Activated naive CD8-positive, alpha-beta T cell treated with anti-CD3 and anti-CD28 coated beads, Interleukin-2, amount 50 U/mL, for 16 hours (primary cell): ENCODE data around the gene ADGRG3.
"Not testable (repeated sequence)": the region's sequence is repeated elsewhere in the genome, so short reads cannot be mapped to it uniquely, and the experiment has no call there.

Experiments used
- DNase-seq: peaks from one replicate; pipeline ENCODE4 v3.0.0-alpha.2; 2020; ENCODE audit warnings: low read depth, low spot score

Gene ADGRG3

DNA sequence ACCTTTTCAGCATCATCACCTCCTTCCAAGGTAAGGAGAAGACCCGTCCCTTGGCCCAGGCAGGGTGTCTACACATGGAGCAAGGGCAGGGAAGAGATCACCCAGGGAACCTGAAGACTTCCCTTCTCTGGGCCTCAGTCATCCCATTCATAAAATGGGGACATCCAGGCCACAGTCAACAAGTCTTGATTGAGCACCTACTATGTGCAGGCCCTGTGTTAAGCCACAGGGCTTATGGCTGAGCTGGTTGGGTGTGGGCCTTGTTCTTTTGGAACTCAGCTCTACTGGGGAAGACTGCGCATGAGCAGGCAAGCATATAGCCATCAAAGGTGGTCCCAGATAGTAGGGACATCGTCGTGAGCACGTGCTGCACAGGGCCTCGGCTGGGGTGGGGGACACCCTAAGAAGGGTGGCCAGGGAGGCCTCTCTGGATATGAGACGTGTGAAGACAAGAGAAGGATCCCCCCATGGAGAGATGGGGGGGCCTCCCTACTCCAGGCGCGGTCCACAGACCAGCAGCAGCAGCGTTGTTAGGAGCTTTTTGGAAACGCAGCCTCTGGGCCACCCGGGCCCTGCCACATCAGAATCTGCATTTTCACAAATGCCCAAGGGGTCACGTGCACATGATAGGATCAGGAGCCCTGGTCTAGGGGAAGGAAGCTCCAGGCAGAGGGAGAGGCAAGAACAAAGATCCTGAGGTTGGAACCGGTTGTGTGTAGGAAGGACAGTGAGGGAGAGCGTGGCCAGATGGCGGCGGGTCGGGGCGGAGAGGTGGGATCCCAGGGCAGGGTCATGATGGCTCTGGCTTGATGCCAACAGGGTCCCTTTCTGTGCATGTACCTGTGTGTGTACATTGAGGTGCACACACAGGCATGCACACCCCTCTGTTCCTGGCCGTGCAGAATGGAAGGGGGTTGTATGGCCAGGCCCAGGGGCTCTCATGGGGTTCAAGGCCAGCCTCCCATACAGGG, 5.9 kb upstream of the ADGRG3 start:
- no peak for DNase-seq

DNA sequence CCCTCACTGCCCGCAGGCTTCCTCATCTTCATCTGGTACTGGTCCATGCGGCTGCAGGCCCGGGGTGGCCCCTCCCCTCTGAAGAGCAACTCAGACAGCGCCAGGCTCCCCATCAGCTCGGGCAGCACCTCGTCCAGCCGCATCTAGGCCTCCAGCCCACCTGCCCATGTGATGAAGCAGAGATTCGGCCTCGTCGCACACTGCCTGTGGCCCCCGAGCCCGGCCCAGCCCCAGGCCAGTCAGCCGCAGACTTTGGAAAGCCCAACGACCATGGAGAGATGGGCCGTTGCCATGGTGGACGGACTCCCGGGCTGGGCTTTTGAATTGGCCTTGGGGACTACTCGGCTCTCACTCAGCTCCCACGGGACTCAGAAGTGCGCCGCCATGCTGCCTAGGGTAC, 4.7 kb upstream of the ADGRG3 start:
- DNase-seq, result no peak

DNA sequence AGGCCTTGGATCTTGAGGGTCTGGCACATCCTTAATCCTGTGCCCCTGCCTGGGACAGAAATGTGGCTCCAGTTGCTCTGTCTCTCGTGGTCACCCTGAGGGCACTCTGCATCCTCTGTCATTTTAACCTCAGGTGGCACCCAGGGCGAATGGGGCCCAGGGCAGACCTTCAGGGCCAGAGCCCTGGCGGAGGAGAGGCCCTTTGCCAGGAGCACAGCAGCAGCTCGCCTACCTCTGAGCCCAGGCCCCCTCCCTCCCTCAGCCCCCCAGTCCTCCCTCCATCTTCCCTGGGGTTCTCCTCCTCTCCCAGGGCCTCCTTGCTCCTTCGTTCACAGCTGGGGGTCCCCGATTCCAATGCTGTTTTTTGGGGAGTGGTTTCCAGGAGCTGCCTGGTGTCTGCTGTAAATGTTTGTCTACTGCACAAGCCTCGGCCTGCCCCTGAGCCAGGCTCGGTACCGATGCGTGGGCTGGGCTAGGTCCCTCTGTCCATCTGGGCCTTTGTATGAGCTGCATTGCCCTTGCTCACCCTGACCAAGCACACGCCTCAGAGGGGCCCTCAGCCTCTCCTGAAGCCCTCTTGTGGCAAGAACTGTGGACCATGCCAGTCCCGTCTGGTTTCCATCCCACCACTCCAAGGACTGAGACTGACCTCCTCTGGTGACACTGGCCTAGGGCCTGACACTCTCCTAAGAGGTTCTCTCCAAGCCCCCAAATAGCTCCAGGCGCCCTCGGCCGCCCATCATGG, 4.0 kb upstream of the ADGRG3 start:
- DNase-seq, result no peak

DNA sequence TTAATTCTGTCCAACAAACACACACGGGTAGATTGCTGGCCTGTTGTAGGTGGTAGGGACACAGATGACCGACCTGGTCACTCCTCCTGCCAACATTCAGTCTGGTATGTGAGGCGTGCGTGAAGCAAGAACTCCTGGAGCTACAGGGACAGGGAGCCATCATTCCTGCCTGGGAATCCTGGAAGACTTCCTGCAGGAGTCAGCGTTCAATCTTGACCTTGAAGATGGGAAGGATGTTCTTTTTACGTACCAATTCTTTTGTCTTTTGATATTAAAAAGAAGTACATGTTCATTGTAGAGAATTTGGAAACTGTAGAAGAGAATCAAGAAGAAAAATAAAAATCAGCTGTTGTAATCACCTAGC, 3.5 kb upstream of the ADGRG3 start:
- no peak for DNase-seq

DNA sequence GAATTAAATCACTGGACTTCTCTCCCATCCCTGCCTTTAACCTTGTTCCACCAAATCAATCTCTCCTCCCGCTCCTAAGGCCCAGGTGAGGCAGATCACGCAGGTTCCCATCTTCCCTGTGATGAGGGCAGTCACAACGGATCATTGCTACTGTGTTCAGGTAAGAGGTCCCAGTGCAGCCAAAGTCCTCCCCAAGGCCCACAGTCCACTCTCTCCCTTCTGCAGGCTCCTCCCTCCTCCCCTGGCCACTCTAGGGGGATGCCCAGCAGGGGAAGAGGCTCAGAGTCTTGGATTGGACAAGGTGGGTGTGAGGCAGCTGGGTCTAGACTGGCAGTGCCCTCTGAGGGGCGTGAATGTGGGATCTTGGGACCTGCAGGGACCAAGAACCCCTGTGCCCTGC, 2.6 kb upstream of the ADGRG3 start:
- DNase-seq, result no peak

DNA sequence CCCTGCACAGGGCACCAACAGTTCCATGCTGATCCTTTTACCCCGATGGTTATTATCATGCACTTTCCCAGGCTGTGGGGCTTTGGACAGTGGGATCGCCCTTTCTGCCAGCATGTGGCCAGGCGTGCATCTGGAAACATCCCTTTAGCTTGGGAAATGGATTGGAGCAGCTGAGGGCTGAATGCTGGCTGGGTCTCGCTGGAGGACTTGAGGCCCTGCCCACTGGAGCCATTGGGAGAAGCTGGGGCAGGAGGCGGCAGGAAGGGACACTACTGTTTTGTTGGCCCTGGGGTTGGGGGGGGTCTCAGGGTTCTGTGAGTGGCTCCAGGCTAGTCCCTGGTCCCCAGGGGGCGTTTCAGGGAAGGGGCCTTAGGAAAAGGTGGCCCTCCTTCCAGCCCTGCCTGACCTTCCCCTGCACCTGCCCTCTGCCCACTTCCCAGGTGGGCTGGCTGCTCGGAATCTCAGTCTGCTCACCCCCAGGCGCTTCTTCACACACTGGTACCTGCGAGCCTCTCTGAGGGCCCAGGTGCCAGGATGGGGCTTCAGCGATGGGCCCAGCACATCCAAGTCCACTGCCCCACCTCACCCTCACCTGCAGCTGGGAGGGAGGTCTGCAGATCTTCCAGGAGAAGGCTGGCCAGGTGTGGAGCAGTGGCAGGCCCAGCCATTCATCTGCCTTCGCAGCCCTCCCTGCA, 1.6 kb upstream of the ADGRG3 start:
- DNase-seq, result no peak

DNA sequence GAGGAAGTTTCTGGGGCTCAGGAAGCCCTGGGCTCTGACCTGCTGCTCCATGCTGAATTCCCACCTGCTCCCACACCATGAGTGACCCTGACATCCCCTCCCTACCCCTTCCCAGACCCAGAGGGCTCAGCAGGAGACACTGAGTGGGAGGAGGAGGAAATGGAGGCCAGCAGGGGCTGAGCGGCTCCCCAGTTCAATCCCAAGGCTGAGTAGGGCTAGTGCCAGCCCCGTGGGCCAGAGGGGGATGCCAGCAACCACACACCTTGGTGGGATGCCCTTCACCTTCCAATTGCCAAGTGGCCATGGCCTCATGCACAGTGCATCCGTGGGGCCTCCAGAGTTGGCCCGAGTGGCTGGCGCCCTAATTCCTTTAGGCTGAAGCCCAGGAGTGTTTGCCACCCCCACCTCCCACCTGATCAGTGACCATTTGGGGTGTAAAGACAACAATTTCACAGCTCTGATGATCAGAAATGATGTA, 1.0 kb upstream of the ADGRG3 start:
- no peak for DNase-seq

DNA sequence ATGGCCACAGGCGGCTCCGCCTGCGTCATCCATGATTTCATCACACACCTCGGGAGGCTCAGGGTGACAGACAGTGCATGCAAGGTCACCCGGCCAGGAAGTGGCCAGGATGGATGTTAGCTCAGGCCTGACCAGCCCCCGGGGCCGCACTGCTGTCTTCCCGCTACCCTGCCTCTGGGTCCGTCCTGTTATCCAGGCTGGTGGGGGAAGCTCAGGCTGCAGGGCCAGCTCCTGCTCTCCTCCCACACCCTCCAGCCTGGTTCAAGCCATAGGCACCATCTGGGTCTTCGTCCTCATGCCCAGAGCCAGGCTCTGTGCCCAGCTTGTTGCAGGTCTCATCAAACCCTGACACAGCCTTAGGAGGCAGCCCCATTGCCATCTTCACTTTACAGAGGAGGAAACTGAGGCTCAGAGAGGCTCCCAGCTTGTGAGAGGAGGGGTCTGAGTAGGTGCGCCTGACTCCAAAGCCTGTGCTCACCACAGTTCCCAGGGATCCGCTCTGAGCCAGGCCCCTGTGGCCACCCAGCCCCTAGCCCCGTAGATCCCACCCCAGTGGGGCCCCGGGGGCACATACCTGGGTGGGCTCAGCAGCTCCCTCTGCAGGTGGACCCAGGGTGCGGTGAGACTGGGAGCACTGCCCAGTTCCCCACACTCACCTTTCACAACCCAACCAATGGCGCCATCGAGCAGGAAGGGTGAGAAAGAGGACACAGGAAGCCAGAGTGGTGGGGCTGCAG, 412 bp upstream of the ADGRG3 start:
- DNase-seq, result no peak

DNA sequence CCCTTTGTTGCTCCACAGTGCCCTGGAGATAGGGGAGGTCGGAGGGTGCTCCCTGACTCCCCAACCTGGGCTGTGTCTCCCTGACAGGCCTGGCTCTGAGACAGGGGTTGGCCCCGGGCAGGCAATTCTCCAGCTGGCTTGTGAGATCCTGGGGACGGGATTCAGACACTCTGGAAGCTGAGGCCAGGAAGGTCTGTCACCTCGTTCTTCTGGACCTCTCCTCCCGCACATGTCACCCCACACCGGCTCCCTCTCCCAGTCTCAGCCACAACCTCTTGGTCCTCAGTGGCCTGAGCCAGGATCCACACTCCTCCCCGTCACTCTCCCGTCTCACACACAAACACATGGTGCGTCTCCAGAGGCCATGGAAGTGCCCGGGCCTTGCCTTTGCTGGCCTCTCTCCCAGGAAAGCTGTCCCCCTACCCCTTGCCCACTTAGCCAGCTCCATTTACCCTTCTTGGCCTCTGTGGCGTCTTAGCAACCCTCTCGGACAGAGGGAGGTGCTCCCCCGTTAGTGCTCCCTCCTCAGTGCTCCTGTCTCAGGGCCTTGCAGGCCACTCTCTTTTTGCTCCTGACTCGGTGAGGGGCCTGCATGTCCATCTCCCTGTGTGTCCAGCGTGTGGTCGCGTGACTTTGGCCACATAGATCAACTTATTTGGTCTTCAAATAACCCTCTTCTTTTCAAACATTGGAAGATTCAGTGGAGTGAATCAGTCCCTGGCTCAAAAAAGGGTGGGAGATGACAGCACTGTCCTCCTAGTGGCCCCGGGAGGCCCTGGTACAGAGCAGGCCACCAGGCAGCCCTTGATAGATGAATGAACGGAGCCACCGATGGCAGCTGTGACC, 747 bp downstream of the ADGRG3 start:
- DNase-seq, result no peak

DNA sequence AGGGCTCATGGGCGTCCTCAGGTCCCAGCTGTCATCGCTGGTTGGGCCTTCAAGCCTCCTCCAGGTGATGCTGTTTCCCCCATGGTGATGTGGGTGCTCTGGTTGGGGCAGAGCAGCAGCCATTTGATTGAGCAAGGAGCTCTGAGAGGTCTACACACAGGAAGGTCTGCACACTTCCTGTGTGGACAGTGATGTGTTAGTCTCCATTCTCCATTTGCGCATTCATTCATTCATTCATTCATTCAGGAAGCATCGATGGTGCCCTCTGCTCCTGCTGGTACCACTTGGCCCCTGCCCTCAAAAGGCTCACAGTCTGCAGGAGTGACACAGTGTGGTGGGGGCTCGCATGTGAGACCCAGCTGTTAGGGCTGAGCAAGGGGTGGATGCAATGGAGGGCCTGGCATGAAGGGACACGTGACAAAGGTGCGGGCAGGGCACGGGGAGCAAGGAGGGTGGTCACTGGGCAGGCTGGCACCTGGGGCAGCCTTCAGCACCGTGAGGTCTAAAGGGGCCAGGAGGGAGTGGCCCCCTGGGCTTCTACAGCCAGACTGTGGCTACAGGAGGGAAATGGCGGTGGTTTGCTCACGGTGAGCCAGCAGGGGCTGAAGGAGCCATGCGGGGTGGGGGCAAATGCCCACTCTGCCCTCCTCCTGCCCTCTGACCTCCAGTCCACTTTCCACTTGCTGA, 1.5 kb downstream of the ADGRG3 start:
- no peak for DNase-seq

DNA sequence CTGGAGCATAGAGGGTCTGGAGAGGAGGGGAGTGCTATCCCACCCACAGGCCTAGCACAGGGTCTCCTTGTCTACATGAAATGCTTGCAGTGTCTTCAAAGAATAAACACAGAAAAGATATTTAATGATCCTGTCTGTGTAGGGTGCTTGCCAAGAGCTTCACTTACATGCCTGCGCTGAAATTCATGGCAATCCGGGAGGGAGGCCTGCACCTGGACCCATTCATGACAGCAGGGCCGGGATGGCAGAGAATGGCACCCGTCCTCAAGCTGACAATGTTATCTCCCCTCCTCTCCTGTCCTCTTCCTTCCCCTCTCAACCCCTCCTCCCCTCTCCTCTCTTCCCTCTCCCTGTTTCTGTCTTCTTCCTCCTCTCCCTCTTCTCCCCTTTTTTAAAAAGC, 2.1 kb downstream of the ADGRG3 start:
- no peak for DNase-seq

DNA sequence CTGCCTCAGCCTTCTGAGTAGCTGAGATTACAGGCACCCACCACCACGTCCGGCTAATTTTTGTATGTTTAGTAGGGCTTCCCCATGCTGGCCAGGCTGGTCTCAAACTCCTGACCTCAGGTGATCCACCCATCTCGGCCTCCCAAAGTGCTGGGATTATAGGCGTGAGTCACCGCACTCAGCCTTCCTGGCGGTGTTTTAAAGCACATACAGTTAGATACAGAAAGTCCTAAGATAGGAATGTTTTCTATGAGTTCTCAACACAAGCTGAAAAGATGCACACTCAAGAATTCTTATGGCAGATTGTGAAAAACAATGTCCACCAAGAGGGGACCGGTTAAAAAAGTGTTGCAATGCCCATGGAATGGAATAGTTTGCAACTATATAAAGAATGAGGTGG, 3.3 kb downstream of the ADGRG3 start:
- DNase-seq, result not testable (repeated sequence)

DNA sequence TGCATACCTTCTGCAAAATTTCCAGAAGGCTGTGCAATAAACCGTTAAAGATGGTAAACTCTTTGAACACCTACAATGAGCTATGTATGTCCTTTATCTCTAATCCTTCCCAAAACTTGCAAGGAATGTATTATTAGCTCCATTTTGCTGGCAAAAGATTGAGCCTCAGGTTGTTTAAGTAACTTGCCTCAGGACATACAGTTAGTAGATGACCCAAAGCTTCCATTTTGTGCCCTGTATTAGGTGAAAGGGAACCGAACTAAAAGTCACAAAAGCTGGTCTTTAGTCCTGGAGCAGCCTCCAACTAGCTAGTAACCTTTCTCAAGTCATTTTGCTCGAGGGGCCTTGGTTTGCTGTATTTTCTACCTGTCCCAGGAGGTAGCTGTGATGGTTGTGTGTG, 4.3 kb downstream of the ADGRG3 start:
- DNase-seq, result no peak

DNA sequence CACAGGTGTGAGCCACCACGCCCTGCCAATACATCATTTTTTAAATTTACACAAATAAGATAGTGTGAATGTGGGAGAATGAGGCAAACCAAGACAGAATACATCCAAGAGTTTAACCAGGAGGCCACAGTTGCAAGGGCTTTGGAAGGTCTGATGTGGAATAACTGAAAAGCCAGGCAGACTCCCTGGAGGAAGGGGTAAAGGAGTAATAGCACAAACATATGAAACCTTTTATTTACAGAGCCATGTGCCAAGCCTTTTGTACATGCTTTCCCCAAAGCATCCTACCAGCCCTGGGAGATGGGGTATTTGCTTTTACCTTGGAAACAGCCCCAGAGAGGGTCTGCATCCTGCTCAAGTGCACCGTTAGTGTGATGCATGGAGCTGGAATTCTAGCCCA, 4.7 kb downstream of the ADGRG3 start:
- no peak for DNase-seq

DNA sequence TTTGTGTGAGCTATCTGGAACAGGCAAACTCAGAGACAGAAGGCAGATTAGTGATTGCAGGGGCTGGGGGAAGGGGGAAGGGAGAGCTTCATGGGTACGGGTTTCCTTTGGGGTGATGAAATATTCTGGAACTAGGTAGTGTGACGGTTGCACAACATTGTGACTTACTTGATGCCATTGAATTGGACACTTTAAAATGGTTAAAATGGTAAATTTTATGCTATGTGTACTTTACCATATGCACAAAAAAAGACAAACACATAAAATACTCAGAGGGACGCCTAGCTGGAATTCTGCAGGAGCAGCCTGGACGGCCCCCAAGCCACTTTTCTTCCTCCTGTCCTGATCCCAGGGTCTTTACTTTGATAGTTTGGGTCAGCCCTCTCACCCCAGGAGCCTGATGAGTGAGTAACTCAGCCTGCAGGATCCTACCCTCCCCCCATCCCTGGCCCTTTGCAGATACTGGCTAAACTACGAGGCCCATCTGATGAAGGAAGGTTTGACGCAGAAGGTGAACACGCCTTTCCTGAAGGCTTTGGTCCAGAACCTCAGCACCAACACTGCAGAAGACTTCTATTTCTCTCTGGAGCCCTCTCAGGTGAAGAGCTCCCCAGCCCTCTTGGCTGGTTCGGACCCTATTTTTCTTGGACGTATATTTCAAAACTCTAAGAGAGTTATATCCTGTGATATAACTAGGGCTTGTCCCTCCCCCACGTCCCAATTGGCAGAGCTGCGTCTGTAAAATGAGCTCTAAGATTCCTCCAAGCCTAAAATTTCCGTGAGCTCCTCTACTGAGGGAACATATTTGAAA, 7.8 kb downstream of the ADGRG3 start:
- DNase-seq, result no peak

DNA sequence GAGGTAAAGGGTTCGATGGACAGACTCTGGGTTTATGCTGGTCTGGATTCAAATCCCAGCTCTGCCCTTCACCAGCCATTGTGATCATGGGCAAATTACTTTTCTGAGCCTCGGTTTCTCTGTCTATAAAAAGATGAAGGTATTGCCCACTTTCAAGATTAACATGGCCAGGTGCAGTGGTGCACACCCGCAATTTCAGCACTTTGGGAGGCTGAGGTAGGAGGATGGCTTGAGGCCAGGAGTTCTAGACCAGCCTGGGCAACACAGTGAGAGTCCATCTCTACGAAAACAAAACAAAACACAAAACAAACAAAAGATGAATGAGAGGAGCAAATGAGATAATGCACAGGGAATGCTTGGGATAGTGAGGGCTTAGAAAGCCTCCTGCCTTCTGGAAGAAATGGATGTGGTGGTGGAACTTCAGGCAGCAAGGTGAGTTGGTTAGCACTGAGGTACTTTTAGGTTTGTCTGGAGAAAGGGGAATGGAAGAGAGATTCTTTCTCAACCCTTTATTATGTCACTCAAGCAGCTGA, 8.5 kb downstream of the ADGRG3 start:
- no peak for DNase-seq

DNA sequence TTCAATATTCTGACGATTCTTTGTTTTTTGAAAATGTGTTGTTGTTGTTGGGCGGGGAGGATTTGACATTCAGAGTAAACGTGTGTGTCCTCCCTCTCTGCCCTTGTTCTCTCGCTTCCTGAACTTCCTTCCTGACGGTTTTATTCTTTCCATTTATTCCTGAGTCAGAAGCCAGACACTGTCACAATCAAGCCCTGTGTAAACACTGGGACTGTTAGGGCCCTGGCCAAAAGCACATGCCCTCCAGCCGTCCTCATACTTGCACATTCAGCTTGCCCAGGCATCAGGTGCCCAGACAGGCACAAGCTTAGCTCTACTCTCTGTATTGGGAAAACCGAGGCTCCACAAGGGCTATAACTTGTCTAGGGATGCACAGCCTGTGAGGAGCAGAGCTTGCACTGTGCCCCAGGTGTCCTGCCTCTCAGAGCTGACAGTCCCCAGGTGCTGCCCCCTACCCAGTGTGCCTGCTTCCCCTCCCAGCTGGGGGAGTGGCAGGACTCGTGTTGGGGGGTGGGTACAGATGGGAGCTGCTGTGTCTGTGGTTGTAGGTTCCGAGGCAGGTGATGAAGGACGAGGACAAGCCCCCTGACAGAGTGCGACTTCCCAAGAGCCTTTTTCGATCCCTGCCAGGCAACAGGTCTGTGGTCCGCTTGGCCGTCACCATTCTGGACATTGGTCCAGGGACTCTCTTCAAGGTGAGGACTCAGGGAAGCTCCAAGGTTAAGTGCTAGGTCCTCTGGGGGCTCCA, 9.7 kb downstream of the ADGRG3 start:
- DNase-seq, result no peak

DNA sequence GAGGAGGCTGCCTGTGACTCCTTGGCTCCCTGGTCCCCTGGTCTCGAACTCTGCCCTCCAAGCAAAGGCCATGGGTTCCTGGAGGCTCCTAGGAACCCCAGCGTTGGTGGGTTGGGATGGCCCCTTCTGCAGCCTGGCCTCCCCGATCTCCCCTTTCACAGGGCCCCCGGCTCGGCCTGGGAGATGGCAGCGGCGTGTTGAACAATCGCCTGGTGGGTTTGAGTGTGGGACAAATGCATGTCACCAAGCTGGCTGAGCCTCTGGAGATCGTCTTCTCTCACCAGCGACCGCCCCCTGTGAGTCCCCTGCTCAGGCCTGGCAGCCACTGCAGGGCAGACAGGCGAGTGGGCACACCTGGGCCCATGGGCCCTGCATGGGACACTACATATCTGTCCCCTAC, 10.9 kb downstream of the ADGRG3 start:
- no peak for DNase-seq
